Panc1 (cell line): ENCODE results near the gene KAT2B. TPM values are rescaled to one million over a fixed set of nuclear protein-coding genes. Genes with fewer than 3 reads are reported as not detected.

Source experiments
- ATAC-seq: fragments of 200-7000 bp; cut with Tn5 transposase; 2 replicates; pipeline ENCODE4 v1.9.1; 2020; ENCODE audit warnings: mild to moderate bottlenecking, moderate library complexity
- BruUV-seq: library from RNA; stranded (reverse); fragments of 400-500 nt; replicated peaks from 2 replicates; lab custom pipeline; 2021; lab: Mats Ljungman, UMichigan
- CTCF ChIA-PET: fragments of 300-600 bp; sonication (Branson Sonifier 250); formaldehyde crosslinking; loops from one replicate; lab custom pipeline; 2022; ENCODE audit warnings: antibody characterized with exemption; lab: Charles Lee
- POLR2A ChIA-PET: fragments of 300-600 bp; sonication (Branson Sonifier 250); formaldehyde crosslinking; loops from one replicate; lab custom pipeline; 2022; ENCODE audit warnings: antibody characterized with exemption; lab: Charles Lee
- DNase-seq: peaks from one replicate; pipeline ENCODE4 v3.0.0-alpha.2; 2010; ENCODE audit warnings: low read depth, low spot score
- H3K27ac ChIP-seq: 2 replicates; pipeline ENCODE4 v1.5.1; 2011; ENCODE audit warnings: mild to moderate bottlenecking, low read length, inconsistent platforms
- H3K27me3 ChIP-seq: fragments of 200-500 bp; sonication (Bioruptor generic); 2 replicates; pipeline ENCODE4 v1.6.0; 2014; ENCODE audit warnings: low read length, inconsistent platforms; ENCODE audit not compliant: control insufficient read depth, insufficient read depth
- H3K36me3 ChIP-seq: fragments of 200-500 bp; sonication (Bioruptor generic); 2 replicates; pipeline ENCODE4 v1.5.1; 2014; ENCODE audit warnings: inconsistent platforms, mild to moderate bottlenecking, low read length, moderate library complexity; ENCODE audit not compliant: control insufficient read depth, insufficient read depth
- H3K4me1 ChIP-seq: 2 replicates; pipeline ENCODE4 v1.5.1; 2011; ENCODE audit warnings: inconsistent platforms, mild to moderate bottlenecking, low read length, moderate library complexity; ENCODE audit not compliant: control insufficient read depth, insufficient read depth
- H3K4me3 ChIP-seq, 2 experiments: 2 replicates each; pipeline ENCODE4 v1.5.1; 2011 to 2012; ENCODE audit warnings: low read depth in 2 of 2, low read length in 2 of 2, mild to moderate bottlenecking in 2 of 2, inconsistent platforms in 1 of 2, moderate library complexity in 1 of 2
- H3K9me3 ChIP-seq: fragments of 200-500 bp; sonication (Bioruptor generic); 2 replicates; pipeline ENCODE4 v1.5.1; 2014; ENCODE audit warnings: low read depth, mild to moderate bottlenecking, inconsistent platforms, low read length, moderate library complexity; ENCODE audit not compliant: control insufficient read depth, insufficient read depth
- POLR2AphosphoS5 ChIP-seq: IDR thresholded peaks from 2 replicates; pipeline ENCODE4 v1.6.1; 2012; ENCODE audit warnings: mild to moderate bottlenecking, low read depth, low read length, moderate library complexity
- SIN3A ChIP-seq: IDR thresholded peaks from 2 replicates; pipeline ENCODE4 v1.6.1; 2012; ENCODE audit warnings: low read depth, mild to moderate bottlenecking, low read length, moderate library complexity, borderline replicate concordance; ENCODE audit not compliant: insufficient read depth
- TCF7L2 ChIP-seq: IDR thresholded peaks from 2 replicates; pipeline ENCODE4 v1.6.1; 2011; ENCODE audit warnings: mild to moderate bottlenecking, low read depth, low read length, inconsistent platforms
- in situ Hi-C: cut with HindIII; loops from 2 replicates; pipeline ENCODE4 v1.10.0; 2016; ENCODE audit warnings: low sequenced_read_pairs, low pct_unique_long_range_greater_than_20kb
- intact Hi-C: fragments of 100-400 bp; cut with micrococcal nuclease; formaldehyde crosslinking; loops from one replicate; pipeline ENCODE4 v1.10.0; 2022; ENCODE audit not compliant: unreplicated experiment
- total RNA-seq: library from RNA; stranded (reverse); gene quantifications from one replicate; pipeline ENCODE4 v1.2.1, GENCODE V29; 2021; ENCODE audit not compliant: unreplicated experiment
- TF ChIP-seq, protein P1 (sequence below), 2 experiments: IDR thresholded peaks; 2 replicates each; pipeline ENCODE4 v1.6.1; 2011 to 2012; ENCODE audit warnings: low read depth in 2 of 2, control low read depth in 1 of 2, low read length in 1 of 2, mild to moderate bottlenecking in 1 of 2, moderate library complexity in 1 of 2; ENCODE audit not compliant: insufficient read depth in 1 of 2
- TF ChIP-seq, protein P2 (sequence below): fragments of 450-650 bp; IDR thresholded peaks from 2 replicates; pipeline ENCODE4 v1.5.1; 2017; ENCODE audit warnings: mild to moderate bottlenecking

KAT2B gene
- total RNA-seq, 1 experiment from 2014 or later, result 16.4 TPM

DNA sequence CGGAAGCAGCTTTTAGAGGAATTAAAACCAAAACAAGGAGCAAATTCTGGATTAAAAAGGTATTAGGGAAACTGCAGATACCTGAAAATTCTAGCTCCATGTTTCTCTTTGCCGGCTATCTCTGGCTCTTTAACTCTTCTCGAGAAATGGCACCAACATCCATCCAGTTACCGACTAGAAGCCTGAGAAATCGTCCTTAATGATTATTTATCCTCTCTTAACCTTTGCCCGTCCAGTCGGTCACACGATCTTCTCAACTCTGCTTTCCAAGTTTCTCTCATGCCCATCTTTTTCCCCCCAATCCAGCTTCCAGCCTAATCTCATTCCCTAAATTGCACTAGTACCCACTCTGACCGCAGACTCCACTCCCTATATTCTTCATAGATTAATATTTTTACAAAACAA, 146.4 kb downstream of the KAT2B start:
- no peaks in the 10 kb centered on the region for H3K27me3 ChIP-seq
- in situ Hi-C loops (no loop called here), intact Hi-C loops (no loop called here)
- H3K36me3 ChIP-seq, result peaks cover 5% of the 10 kb centered on the region
- TF ChIP-seq, protein P1, sequence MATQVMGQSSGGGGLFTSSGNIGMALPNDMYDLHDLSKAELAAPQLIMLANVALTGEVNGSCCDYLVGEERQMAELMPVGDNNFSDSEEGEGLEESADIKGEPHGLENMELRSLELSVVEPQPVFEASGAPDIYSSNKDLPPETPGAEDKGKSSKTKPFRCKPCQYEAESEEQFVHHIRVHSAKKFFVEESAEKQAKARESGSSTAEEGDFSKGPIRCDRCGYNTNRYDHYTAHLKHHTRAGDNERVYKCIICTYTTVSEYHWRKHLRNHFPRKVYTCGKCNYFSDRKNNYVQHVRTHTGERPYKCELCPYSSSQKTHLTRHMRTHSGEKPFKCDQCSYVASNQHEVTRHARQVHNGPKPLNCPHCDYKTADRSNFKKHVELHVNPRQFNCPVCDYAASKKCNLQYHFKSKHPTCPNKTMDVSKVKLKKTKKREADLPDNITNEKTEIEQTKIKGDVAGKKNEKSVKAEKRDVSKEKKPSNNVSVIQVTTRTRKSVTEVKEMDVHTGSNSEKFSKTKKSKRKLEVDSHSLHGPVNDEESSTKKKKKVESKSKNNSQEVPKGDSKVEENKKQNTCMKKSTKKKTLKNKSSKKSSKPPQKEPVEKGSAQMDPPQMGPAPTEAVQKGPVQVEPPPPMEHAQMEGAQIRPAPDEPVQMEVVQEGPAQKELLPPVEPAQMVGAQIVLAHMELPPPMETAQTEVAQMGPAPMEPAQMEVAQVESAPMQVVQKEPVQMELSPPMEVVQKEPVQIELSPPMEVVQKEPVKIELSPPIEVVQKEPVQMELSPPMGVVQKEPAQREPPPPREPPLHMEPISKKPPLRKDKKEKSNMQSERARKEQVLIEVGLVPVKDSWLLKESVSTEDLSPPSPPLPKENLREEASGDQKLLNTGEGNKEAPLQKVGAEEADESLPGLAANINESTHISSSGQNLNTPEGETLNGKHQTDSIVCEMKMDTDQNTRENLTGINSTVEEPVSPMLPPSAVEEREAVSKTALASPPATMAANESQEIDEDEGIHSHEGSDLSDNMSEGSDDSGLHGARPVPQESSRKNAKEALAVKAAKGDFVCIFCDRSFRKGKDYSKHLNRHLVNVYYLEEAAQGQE (IDR thresholded peaks at IDR 0.05; ENCODE audit: insufficient read depth in 1 of 2, low read depth in 2 of 2, low read length in 1 of 2), result no peak
- TF ChIP-seq POLR2AphosphoS5 (no peak), TCF7L2 (no peak), SIN3A (no peak)
- TF ChIP-seq, protein P2, sequence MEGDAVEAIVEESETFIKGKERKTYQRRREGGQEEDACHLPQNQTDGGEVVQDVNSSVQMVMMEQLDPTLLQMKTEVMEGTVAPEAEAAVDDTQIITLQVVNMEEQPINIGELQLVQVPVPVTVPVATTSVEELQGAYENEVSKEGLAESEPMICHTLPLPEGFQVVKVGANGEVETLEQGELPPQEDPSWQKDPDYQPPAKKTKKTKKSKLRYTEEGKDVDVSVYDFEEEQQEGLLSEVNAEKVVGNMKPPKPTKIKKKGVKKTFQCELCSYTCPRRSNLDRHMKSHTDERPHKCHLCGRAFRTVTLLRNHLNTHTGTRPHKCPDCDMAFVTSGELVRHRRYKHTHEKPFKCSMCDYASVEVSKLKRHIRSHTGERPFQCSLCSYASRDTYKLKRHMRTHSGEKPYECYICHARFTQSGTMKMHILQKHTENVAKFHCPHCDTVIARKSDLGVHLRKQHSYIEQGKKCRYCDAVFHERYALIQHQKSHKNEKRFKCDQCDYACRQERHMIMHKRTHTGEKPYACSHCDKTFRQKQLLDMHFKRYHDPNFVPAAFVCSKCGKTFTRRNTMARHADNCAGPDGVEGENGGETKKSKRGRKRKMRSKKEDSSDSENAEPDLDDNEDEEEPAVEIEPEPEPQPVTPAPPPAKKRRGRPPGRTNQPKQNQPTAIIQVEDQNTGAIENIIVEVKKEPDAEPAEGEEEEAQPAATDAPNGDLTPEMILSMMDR, result no peak
- no peaks in the 10 kb centered on the region for H3K9me3 ChIP-seq
- H3K4me3 ChIP-seq, result peak overlapping the region; percentile 94 to 98
- CTCF ChIA-PET, result no interaction called here
- ATAC-seq (no peak), DNase-seq (no peak)
- peaks cover 3% of the 10 kb centered on the region; the same call in 1 of the 2 replicates for H3K4me1 ChIP-seq
- POLR2A ChIA-PET, result no interaction called here
- H3K27ac ChIP-seq, result peak overlapping the region; percentile 94
- BruUV-seq, result TSS peak; percentile 99

DNA sequence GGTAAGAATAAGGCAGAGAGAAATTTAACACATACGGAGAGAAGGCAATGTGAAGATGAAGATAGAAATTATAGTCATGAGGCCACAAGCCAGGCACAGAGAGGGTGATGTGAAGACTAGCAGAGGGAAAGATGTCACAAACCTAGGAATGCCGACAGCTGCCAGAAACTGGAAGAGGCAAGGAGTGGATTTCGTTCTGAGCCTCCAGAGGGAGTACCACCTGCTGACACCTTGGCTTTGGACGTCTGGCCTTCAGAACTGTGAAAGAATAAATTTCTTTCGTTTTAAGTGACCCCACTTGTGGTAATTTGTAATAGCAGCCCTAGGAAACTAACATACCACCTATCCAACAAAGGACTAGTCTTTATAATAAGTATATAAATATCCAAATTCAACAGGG, 150.7 kb downstream of the KAT2B start:
- H3K36me3 ChIP-seq, result no peaks in the 10 kb centered on the region; the same call in 1 of the 2 replicates
- no peak overlapping the region for H3K4me3 ChIP-seq
- ChIA-PET CTCF (no interaction called here), POLR2A (no interaction called here)
- no peaks in the 10 kb centered on the region for H3K9me3 ChIP-seq
- H3K27me3 ChIP-seq, result no peaks in the 10 kb centered on the region
- no peak for DNase-seq
- intact Hi-C loops (no loop called here), in situ Hi-C loops (no loop called here)
- no TSS peak for BruUV-seq
- TF ChIP-seq TCF7L2, result no peak
- TF ChIP-seq, protein P2, result peak; percentile 34
- H3K4me1 ChIP-seq, result peaks cover 3% of the 10 kb centered on the region; the same call in 1 of the 2 replicates
- no peak overlapping the region for H3K27ac ChIP-seq
- ATAC-seq, result no peak
